Activated CD4-positive, alpha-beta T cell treated with anti-CD3 and anti-CD28 coated beads, Interleukin-2, amount 50 U/mL, for 1 hour (primary cell): ENCODE data around the gene PPP1R3G.
"Not testable (repeated sequence)": the region's sequence is repeated elsewhere in the genome, so short reads cannot be mapped to it uniquely, and the experiment has no call there.

ENCODE experiments used
- DNase-seq: peaks from one replicate; pipeline ENCODE4 v3.0.0-alpha.2; 2020

The PPP1R3G gene

GRCh38 chr6:5096482-5096881, 11.3 kb downstream of the PPP1R3G start:
- DNase-seq, result no peak

- DNase-seq, result no peak
Measured at GRCh38 chr6:5098501-5099270, 13.5 kb downstream of the PPP1R3G start.

GRCh38 chr6:5099537-5099936, 14.4 kb downstream of the PPP1R3G start:
- DNase-seq, result no peak

GRCh38 chr6:5100806-5101205, 15.7 kb downstream of the PPP1R3G start:
- DNase-seq, result no peak

- no peak for DNase-seq
Measured at GRCh38 chr6:5102267-5102970, 17.3 kb downstream of the PPP1R3G start.

GRCh38 chr6:5103250-5103649, 18.1 kb downstream of the PPP1R3G start:
- no peak for DNase-seq

- no peak for DNase-seq
Measured at GRCh38 chr6:5104667-5105066, 19.5 kb downstream of the PPP1R3G start.

- no peak for DNase-seq
Measured at GRCh38 chr6:5105146-5105545, 20.0 kb downstream of the PPP1R3G start.

- no peak for DNase-seq
Measured at GRCh38 chr6:5107341-5107740, 22.2 kb downstream of the PPP1R3G start.

GRCh38 chr6:5108068-5108467, 22.9 kb downstream of the PPP1R3G start:
- no peak for DNase-seq

GRCh38 chr6:5108536-5109150, 23.5 kb downstream of the PPP1R3G start:
- DNase-seq, result no peak

GRCh38 chr6:5109436-5109835, 24.3 kb downstream of the PPP1R3G start:
- no peak for DNase-seq

- no peak for DNase-seq
Measured at GRCh38 chr6:5110246-5110645, 25.1 kb downstream of the PPP1R3G start.

GRCh38 chr6:5111626-5112025, 26.5 kb downstream of the PPP1R3G start:
- DNase-seq, result no peak

GRCh38 chr6:5112066-5112799, 27.1 kb downstream of the PPP1R3G start:
- no peak for DNase-seq

GRCh38 chr6:5113096-5113495, 28.0 kb downstream of the PPP1R3G start:
- DNase-seq, result no peak

GRCh38 chr6:5115168-5115567, 30.0 kb downstream of the PPP1R3G start:
- DNase-seq, result no peak

GRCh38 chr6:5116243-5116991, 31.3 kb downstream of the PPP1R3G start:
- DNase-seq, result no peak

GRCh38 chr6:5119090-5119951, 34.2 kb downstream of the PPP1R3G start:
- no peak for DNase-seq

GRCh38 chr6:5120011-5120410, 34.9 kb downstream of the PPP1R3G start:
- DNase-seq, result no peak

- not testable (repeated sequence) for DNase-seq
Measured at GRCh38 chr6:5120543-5120942, 35.4 kb downstream of the PPP1R3G start.

GRCh38 chr6:5121479-5121878, 36.3 kb downstream of the PPP1R3G start:
- DNase-seq, result no peak
